ENCODE data around the gene MBD5.

MBD5 gene

GRCh38 chr2:148486655-148487054 lies 465.8 kb downstream of the MBD5 start:
- no peak for DNase-seq

DNA sequence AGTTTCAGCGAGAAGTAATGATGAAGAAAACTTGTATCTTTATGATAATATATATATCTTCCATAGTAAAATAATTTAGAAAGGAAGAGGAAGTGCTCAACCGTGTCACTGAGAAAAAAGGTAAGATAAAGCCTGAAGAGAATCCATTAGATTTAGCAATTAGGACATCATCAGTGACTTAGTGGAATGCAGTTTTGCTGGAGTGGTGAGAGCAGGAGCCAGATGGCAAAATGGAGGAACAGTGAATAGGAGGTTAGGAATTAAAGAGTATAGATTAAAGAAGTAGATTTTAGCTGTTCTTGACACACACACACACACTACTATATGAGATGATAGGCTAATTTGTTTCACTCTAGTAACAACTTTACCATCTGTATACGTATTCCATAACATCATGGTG lies 466.5 kb downstream of the MBD5 start:
- DNase-seq, result no peak

GRCh38 chr2:148490840-148491439 lies 470.0 kb downstream of the MBD5 start:
- DNase-seq, result no peak

DNA sequence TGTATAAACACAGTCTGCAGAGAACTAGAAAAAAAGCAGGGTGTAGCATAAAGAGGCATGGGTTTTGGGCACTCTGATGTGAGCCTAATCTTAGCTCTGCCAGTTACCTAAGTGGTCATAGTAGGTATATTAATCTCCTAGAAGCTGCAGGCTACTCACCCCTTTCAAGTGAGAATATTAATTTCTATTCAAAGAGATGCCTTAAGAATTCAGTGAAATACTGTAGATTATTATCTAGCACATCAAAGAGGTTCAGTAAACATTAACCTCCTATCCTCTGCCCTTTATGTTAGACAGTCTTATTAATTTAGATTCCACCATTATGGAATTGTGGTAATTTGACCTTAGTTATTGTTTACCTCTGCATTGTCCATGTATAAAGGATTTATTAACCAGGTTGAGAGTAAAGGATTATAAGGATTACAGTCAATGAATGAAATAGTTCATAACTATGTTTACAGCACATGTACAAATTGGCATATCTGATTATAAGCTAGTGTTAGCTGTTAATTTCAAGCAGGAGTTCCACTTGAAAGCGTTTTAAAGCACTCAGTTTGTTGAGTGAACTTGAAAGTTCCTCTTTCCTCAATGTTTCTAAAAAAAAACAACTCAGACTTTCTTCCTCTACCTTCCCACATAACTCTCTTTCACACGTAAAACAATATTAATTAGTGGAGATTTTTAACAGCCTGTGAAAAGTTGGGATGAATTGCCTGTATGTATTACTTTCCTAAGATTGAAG lies 473.1 kb downstream of the MBD5 start:
- DNase-seq, result no peak

DNA sequence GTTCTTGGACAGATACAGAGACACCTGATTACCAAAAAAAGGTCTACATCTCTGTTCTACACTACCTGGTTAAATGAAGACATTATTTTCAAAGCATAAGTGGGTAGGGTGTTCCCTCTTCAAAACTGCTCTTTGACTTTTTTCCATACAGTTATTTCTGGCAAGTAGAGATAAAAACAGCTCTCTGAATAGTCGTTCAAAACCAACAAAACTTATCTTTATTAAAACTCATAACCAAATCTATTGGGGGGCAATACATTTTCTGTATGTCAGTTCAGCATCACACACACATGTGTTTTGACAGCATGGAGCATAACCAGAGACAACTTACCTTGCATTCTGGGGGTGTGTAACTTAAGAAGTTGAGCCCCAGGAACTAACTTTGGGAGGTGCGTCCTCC lies 474.7 kb downstream of the MBD5 start:
- DNase-seq, result no peak

- no peak for DNase-seq
These were observed 480.7 kb downstream of the MBD5 start for GRCh38 chr2:148501545-148501944.

GRCh38 chr2:148503516-148503915 lies 482.6 kb downstream of the MBD5 start:
- no peak for DNase-seq

DNA sequence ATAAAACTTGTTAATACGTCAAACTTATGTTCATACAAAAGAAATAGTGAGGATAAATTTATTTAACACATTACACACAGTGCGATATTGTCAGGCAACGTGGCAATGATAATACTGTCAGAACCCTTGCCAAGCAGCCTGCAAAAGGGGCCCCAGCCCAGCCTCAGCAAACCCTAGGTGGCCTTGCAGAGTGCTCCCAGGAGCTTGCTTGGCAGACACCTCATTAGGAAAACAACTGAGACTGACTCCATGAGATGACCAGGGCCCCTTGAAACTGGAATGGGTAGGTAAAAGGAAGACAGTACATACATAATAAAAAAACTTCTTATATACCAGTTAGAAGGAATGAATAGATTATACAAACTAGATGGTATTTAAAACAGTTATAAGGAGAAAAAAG lies 487.1 kb downstream of the MBD5 start:
- no peak for DNase-seq

DNA sequence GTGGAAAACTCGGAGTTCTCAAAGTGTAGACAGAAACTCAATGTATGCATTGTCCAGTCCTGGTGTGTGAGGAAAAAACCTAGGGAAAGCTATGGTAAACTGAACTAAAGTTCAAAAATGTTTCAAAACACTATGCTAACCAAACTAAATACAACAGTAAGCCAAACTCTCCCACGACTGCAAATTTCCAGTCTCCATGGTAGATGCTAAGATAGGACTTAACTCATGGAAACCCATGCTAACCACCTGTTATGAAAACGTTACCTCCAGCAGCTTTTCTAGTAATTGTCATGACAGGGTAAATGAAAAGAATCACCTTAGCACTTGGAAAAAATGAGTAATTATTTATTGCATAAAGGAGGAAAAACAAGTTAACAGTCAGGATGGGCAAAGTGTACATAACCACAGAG lies 488.0 kb downstream of the MBD5 start:
- no peak for DNase-seq

DNA sequence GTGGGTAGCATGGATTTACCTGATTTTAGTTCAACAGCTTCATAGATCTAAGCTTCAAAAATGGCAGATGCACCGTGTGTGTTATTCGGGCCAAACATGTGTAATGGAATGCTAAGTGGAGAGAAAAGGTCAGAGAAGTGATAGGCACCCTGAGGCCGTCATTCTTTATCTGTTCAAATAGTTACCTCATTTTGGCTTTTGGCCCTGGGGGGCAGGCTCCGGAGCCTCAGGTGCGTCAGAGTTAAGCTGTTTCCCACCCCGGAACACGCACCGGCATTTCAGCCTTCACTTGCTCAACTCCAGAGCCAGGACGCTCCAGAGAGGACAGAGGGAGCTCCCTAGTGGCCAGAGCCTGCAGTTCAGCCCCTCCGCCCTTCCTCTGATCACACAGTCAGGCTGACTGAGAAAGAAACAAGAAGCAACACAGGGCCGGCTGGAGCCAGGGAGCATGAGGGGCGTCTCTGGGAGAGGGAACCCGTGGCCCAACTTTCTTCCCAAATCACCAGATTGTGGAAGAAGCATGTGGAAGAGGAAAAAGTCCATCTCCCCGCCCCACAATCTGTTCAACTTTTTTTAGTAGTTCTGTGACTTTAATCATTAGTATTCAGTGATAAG lies 488.5 kb downstream of the MBD5 start:
- peak; percentile 55 for DNase-seq

- DNase-seq, result no peak
These were observed 491.0 kb downstream of the MBD5 start for GRCh38 chr2:148511883-148512282.

DNA sequence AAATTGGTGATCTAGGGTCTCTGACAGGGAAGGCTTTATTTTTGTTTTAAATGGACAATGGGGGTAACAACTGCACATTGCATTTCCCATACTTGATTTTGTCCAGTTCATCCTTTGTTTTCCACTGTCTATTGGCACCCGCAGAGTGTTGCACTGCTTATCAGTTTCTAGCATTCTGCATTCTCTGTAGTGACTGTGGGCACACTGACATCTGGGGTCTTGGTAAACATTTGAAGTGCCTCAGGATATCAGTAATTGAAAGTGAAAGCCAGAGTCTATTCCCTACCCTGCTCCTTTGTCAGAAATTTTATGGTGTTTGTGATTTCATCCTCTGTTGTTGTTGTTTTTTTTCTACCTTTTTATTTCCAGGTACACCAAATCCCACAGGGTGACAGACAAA lies 491.6 kb downstream of the MBD5 start:
- DNase-seq, result no peak

GRCh38 chr2:148513427-148513826 lies 492.5 kb downstream of the MBD5 start:
- DNase-seq, result no peak

GRCh38 chr2:148515120-148515519 lies 494.2 kb downstream of the MBD5 start:
- DNase-seq, result no peak

GRCh38 chr2:148515976-148516375 lies 495.1 kb downstream of the MBD5 start:
- DNase-seq, result no peak

- no peak for DNase-seq
These were observed 496.4 kb downstream of the MBD5 start for GRCh38 chr2:148517296-148517695.

GRCh38 chr2:148517822-148518221 lies 496.9 kb downstream of the MBD5 start:
- DNase-seq, result peak; percentile 7

GRCh38 chr2:148519013-148519412 lies 498.1 kb downstream of the MBD5 start:
- peak; percentile 42 for DNase-seq

- DNase-seq, result no peak
These were observed 500.3 kb downstream of the MBD5 start for GRCh38 chr2:148521181-148521580.

DNA sequence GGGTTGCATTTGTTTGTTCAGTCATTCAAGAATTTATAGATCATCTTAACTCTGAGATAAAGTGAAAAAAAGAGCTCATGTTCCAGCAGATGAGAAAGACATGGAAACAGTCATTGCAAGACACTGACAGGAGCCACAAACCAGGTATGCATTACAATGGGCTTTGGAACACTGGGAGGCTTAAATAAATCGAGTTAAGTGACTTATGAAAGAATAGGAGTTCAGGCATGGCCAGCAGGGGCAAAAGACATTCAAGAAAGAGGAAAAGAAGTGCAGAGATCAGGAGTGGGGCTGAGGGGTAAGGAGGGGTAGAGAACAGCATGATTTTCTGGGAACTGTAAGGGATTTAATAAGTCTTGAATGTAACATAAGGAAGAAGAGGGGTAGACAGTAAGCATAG lies 502.4 kb downstream of the MBD5 start:
- no peak for DNase-seq

- DNase-seq, result no peak
These were observed 503.6 kb downstream of the MBD5 start for GRCh38 chr2:148524519-148524919.

- DNase-seq, result no peak
These were observed 504.2 kb downstream of the MBD5 start for GRCh38 chr2:148525130-148525529.

DNA sequence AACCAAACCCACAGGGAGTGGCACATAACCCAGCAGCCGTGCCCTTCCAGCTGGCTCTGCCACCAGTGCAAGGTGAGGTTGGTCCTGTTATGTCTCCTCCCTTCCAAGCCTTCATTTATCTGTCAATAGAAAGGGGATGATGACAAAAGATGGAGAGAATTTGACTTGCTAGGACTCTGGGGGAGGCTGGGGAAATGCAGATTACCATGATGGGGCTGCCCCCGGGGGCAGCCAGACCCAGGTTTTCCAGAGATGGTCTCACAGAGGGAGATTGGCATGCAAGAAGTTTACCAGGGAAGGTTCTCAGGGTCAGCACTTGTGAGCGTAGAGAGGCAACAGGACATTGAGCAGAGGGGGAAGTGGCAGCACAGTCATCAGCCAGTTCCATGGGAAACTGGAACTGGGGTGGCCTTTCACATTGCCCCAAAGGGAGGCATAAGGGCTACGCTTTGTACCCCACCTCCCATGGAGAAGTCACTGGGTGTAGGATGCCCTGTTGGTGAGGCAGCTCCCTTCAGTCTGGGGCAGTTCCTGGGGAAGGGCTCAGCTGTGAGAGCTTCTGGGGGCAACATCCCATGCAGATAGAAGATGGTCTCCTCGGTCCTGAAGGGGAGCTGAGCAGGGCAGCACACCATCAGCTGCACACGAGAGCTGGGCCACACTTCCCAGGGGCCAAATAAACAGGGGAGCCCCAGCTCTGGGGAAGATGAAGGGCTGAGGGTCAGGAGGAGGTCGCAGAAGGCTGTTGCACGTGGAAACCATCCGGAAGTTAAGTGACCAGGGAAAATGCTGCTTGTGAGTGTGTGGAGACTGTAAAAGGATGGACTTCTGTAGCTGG lies 505.8 kb downstream of the MBD5 start:
- DNase-seq, result no peak
